Calu3 (cell line): Measurements from ENCODE around the gene CRB2. TPM values are rescaled to one million over a fixed set of nuclear protein-coding genes. Genes with fewer than 3 reads are reported as not detected.

Experiments
- BruUV-seq: library from RNA; stranded (reverse); fragments of 400-500 nt; replicated peaks from 2 replicates; lab custom pipeline; 2021; lab: Mats Ljungman, UMichigan
- CTCF ChIA-PET: fragments of 300-600 bp; sonication (Branson Sonifier 250); formaldehyde crosslinking; loops from one replicate; lab custom pipeline; 2022; ENCODE audit warnings: antibody characterized with exemption; lab: Charles Lee
- DNase-seq: peaks from one replicate; pipeline ENCODE4 v3.0.0; 2022
- H3K27ac Mint-ChIP-seq: one replicate; pipeline ENCODE4 v1.8.0; 2022; ENCODE audit warnings: mixed read lengths; ENCODE audit not compliant: unreplicated experiment
- H3K27me3 Mint-ChIP-seq: one replicate; pipeline ENCODE4 v1.8.0; 2022; ENCODE audit warnings: mixed read lengths; ENCODE audit not compliant: unreplicated experiment
- H3K36me3 Mint-ChIP-seq: one replicate; pipeline ENCODE4 v1.8.0; 2022; ENCODE audit warnings: mild to moderate bottlenecking, moderate library complexity, mixed read lengths; ENCODE audit not compliant: insufficient read depth, unreplicated experiment
- H3K4me1 Mint-ChIP-seq: one replicate; pipeline ENCODE4 v1.8.0; 2022; ENCODE audit warnings: mild to moderate bottlenecking, low read depth, mixed read lengths; ENCODE audit not compliant: unreplicated experiment
- H3K4me3 Mint-ChIP-seq: one replicate; pipeline ENCODE4 v1.8.0; 2022; ENCODE audit warnings: mild to moderate bottlenecking, low read depth, moderate library complexity, mixed read lengths; ENCODE audit not compliant: unreplicated experiment
- H3K9me3 Mint-ChIP-seq: one replicate; pipeline ENCODE4 v1.8.0; 2022; ENCODE audit warnings: low read depth, mixed read lengths; ENCODE audit not compliant: unreplicated experiment
- intact Hi-C: fragments of 100-400 bp; cut with micrococcal nuclease; formaldehyde crosslinking; loops from one replicate; pipeline ENCODE4 v1.10.0; 2022; ENCODE audit not compliant: unreplicated experiment
- total RNA-seq: library from RNA; stranded (reverse); gene quantifications from 2 replicates; pipeline ENCODE4 v1.2.3, GENCODE V29; 2022
- TF ChIP-seq, protein P1 (sequence below): fragments of 200-600 bp; IDR thresholded peaks from one replicate; pipeline ENCODE4 v1.8.0; 2022; ENCODE audit warnings: antibody characterized with exemption; ENCODE audit not compliant: unreplicated experiment

The CRB2 gene
- total RNA-seq, 1 experiment from 2014 or later = not detected

DNA sequence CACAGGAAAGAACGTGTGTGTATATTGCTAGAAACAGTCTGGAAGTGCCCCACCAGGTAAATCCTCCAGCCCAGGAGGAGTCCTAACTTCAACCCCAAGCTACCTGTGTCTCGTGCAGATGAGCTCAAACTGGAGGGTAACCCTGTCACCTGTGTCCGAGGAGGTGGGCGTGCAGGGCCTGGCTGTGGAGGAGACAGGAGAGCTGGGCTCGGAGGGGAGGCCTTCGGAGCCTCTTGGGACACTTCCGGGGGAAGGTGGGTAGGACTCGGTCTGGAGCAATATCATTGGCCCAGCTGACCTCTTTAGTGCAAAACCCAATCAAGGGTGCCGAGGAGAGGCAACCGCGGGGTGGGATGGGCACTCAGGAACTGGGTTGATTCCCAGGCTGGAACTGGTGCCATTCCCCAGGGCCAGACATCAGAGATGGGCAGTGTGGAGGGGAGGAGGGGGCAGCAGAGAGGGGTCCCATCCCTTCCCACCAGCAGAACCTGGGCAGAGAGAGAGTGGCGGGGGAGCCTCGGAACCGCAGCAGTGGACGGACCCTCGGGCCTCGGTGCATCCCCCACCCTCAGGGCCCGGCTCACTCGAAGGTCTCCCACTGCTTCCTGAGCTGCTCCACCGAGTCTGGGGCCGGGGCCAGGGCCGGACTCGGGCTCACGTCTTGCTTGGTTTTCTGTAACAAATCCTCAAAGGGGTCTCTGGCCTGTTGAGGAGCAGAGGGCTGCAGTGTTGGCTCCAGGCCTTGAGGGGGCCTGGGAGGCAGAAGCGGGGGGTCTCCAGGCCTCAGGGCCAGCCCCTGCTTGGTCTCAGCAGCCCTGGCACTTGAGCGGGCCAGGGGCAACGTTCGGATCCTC is 25.1 kb downstream of the CRB2 start:
- Mint-ChIP-seq H3K27ac (no peak overlapping the region), H3K9me3 (no peaks in the 10 kb centered on the region), H3K27me3 (no peaks in the 10 kb centered on the region), H3K4me1 (no peaks in the 10 kb centered on the region), H3K4me3 (no peak overlapping the region), H3K36me3 (peaks cover 5% of the 10 kb centered on the region)
- DNase-seq = no peak
- intact Hi-C loops = no loop called here
- TF ChIP-seq, protein P1, sequence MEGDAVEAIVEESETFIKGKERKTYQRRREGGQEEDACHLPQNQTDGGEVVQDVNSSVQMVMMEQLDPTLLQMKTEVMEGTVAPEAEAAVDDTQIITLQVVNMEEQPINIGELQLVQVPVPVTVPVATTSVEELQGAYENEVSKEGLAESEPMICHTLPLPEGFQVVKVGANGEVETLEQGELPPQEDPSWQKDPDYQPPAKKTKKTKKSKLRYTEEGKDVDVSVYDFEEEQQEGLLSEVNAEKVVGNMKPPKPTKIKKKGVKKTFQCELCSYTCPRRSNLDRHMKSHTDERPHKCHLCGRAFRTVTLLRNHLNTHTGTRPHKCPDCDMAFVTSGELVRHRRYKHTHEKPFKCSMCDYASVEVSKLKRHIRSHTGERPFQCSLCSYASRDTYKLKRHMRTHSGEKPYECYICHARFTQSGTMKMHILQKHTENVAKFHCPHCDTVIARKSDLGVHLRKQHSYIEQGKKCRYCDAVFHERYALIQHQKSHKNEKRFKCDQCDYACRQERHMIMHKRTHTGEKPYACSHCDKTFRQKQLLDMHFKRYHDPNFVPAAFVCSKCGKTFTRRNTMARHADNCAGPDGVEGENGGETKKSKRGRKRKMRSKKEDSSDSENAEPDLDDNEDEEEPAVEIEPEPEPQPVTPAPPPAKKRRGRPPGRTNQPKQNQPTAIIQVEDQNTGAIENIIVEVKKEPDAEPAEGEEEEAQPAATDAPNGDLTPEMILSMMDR = no peak
- CTCF ChIA-PET = no interaction called here
- BruUV-seq = no TSS peak

DNA sequence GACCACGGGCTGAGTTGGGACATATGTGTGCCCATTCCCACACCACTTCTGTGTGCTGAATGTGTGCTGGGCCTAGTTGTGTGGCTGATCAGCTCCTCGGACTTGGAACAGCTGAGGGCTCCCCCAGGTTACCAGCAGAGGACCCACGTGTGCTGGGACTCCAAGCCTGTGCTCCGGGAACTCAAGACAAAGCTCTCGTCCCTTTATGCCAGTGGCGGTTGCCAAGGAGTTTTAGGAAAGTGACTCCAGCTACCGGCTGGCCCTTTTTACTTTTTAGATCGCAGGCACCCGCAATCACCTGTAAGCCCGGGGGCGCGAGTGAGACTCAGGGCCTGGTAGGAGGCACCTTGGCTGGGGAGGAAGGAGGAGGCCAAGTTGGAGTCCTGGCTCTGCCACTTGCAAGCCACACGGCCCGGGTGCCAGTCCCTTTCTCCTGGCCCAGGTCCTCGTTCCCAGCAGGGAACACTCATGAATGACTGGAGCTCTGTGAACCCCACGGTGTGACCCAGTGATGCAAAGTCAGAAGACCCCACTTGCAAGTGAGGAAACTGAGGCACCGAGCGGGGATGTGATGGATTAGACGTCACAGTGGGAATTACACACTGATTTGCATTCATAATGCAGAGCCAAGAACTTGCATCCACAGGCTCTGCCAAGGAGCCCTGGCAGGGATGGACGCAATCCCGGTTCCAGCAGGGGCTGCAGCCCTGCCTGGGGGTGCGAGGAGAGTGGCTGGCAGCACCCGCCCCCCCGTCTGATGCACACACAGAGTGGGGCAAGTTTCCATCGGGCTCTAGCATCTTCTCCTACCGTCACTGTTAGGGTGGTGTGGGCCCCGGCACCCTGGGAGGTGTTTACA is 26.9 kb downstream of the CRB2 start:
- no peaks in the 10 kb centered on the region for H3K27me3 Mint-ChIP-seq
- H3K27ac Mint-ChIP-seq = no peak overlapping the region
- TF ChIP-seq, protein P1 = no peak
- H3K36me3 Mint-ChIP-seq = no peaks in the 10 kb centered on the region
- H3K4me1 Mint-ChIP-seq = no peaks in the 10 kb centered on the region
- CTCF ChIA-PET = no interaction called here
- BruUV-seq = no TSS peak
- H3K9me3 Mint-ChIP-seq = no peaks in the 10 kb centered on the region
- DNase-seq = no peak
- intact Hi-C loops = no loop called here
- H3K4me3 Mint-ChIP-seq = no peak overlapping the region

DNA sequence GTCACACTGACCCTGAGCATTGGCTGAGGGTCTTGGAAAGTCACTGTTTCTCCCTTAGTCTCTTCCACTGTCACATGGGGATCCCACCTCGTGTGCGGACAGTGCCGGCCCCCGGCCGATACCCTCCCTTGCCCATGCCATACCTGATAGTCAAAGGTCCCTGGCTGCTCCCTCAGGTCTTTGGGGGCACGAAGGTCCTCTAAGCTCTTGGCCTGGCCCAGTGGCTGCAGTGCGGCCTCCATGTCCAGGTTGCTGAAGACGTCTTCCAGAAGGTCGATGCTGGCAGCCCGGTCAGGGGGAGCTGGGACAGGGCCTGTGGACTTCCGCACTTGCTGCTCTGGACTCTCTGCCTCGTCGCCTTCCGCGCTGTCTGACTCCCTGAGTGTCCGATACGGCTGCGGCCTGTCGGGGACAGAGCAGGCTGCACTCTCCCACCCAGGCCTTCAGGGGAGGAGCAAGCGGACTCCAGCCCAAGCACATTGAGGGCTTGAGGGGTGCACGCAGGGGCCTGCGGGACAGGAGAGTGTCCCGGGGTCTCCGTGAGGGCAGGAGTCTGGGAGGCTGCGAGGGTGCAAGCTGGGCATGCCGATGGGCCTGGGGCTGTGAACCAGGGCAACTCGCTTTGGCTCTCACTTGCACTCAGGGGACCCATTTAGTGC is 27.6 kb downstream of the CRB2 start:
- no peak for DNase-seq
- CTCF ChIA-PET = no interaction called here
- no TSS peak for BruUV-seq

DNA sequence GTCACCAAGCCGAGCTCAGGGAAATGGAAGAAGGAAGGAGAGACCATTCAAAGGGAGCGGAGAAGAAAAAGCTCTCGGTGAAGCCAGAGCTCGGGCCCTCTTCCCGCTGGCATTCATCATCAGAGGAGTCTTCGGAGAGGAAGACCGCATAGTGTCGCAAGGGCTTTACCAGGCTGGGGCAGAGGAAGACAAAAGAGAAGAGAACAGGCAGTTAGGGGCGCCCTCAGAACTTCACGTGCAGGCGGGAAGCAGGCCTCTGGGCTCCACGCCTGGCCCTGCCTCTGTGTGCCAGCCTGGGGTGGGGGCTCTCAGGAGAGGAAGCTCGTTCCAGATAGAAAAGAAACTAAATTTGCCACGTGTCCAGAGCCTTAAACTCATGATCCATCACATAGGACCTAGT is 31.7 kb downstream of the CRB2 start:
- no peak overlapping the region for H3K4me3 Mint-ChIP-seq
- H3K36me3 Mint-ChIP-seq = no peaks in the 10 kb centered on the region
- no peak overlapping the region for H3K27ac Mint-ChIP-seq
- no peaks in the 10 kb centered on the region for H3K9me3 Mint-ChIP-seq
- no peaks in the 10 kb centered on the region for H3K4me1 Mint-ChIP-seq
- no peaks in the 10 kb centered on the region for H3K27me3 Mint-ChIP-seq
- intact Hi-C loops = loop anchor here (5.0 kb wide), 1 partner anchor 35 kb away; no protein-coding TSS in a partner anchor
- TF ChIP-seq, protein P1 = no peak
- DNase-seq = no peak
- no TSS peak for BruUV-seq
- CTCF ChIA-PET = interaction anchor here (0.7 kb wide), 1 partner anchor 856 kb away, joined by 5 read pairs; no protein-coding TSS in a partner anchor

More for the DNA sequence above, 27.6 kb downstream of the CRB2 start:
- Mint-ChIP-seq H3K4me3 (no peak overlapping the region), H3K36me3 (no peaks in the 10 kb centered on the region), H3K27ac (no peak overlapping the region), H3K4me1 (no peaks in the 10 kb centered on the region), H3K27me3 (no peaks in the 10 kb centered on the region), H3K9me3 (no peaks in the 10 kb centered on the region)
- TF ChIP-seq, protein P1 = no peak
- intact Hi-C loops = no loop called here
